Ishikawa (cell line): Measurements from ENCODE around the gene IDI2.

ENCODE experiments used
- CEBPB ChIP-seq: IDR thresholded peaks from 2 replicates; pipeline ENCODE4 v1.6.1; 2012
- CREB1 ChIP-seq: IDR thresholded peaks from 2 replicates; pipeline ENCODE4 v1.6.1; 2012; ENCODE audit warnings: low read depth
- EP300 ChIP-seq: IDR thresholded peaks from 2 replicates; pipeline ENCODE4 v1.6.1; 2012; ENCODE audit warnings: borderline replicate concordance
- FOXM1 ChIP-seq: IDR thresholded peaks from 2 replicates; pipeline ENCODE4 v1.6.1; 2012; ENCODE audit warnings: low read depth, borderline replicate concordance
- RAD21 ChIP-seq: IDR thresholded peaks from 2 replicates; pipeline ENCODE4 v1.6.1; 2012; ENCODE audit warnings: low read depth
- REST ChIP-seq: IDR thresholded peaks from 2 replicates; pipeline ENCODE4 v1.6.1; 2012; ENCODE audit warnings: low read depth, mild to moderate bottlenecking
- TAF1 ChIP-seq: IDR thresholded peaks from 2 replicates; pipeline ENCODE4 v1.6.1; 2012; ENCODE audit warnings: low read depth, mild to moderate bottlenecking

- no peak for TF ChIP-seq REST
- TF ChIP-seq RAD21, result no peak
- TF ChIP-seq FOXM1, result no peak
- TF ChIP-seq CREB1, result no peak
- TF ChIP-seq EP300, result no peak
- no peak for TF ChIP-seq CEBPB
- TF ChIP-seq TAF1, result no peak
Measured at GRCh38 chr10:1022413-1022812, 3.2 kb downstream of the IDI2 start.
